SU-DHL-6 (cell line): ENCODE results near the gene MAP2K5.

ENCODE experiments used
- EZH2phosphoT487 ChIP-seq: fragments of 200-600 bp; sonication (generic), shearing (Covaris generic); conservative IDR thresholded peaks from 2 replicates; pipeline ENCODE4 v1.6.1; 2018; ENCODE audit warnings: mild to moderate bottlenecking, antibody characterized with exemption, low read length, moderate library complexity, mixed read lengths
- TF ChIP-seq, protein P1 (sequence below): fragments of 200-600 bp; sonication (generic); IDR thresholded peaks from one replicate; pipeline ENCODE4 v1.5.1; 2017; ENCODE audit warnings: antibody characterized with exemption, mild to moderate bottlenecking, low read length, moderate library complexity; ENCODE audit not compliant: insufficient read depth, poor library complexity, severe bottlenecking

- TF ChIP-seq, protein P1, sequence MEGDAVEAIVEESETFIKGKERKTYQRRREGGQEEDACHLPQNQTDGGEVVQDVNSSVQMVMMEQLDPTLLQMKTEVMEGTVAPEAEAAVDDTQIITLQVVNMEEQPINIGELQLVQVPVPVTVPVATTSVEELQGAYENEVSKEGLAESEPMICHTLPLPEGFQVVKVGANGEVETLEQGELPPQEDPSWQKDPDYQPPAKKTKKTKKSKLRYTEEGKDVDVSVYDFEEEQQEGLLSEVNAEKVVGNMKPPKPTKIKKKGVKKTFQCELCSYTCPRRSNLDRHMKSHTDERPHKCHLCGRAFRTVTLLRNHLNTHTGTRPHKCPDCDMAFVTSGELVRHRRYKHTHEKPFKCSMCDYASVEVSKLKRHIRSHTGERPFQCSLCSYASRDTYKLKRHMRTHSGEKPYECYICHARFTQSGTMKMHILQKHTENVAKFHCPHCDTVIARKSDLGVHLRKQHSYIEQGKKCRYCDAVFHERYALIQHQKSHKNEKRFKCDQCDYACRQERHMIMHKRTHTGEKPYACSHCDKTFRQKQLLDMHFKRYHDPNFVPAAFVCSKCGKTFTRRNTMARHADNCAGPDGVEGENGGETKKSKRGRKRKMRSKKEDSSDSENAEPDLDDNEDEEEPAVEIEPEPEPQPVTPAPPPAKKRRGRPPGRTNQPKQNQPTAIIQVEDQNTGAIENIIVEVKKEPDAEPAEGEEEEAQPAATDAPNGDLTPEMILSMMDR: no peak
- TF ChIP-seq EZH2phosphoT487: no peak
Observed at GRCh38 chr15:67607329-67607728, 64.8 kb downstream of the MAP2K5 start.
